GM06990 (cell line): ENCODE results near the gene CPNE5.

Source experiments
- DNase-seq: peaks from one replicate; pipeline ENCODE4 v3.0.0-alpha.2; 2011; ENCODE audit not compliant: insufficient read length; ENCODE audit errors: extremely low read depth
- H3K27me3 ChIP-seq: replicated peaks from 2 replicates; pipeline ENCODE4 v1.6.0; 2011; ENCODE audit warnings: low read length; ENCODE audit not compliant: control insufficient read depth, insufficient read depth
- H3K36me3 ChIP-seq: 2 replicates; pipeline ENCODE4 v1.5.1; 2011; ENCODE audit warnings: low read length; ENCODE audit not compliant: control insufficient read depth, insufficient read depth
- H3K4me3 ChIP-seq: replicated peaks from 2 replicates; pipeline ENCODE4 v1.5.1; 2011; ENCODE audit warnings: low read depth, mild to moderate bottlenecking, control low read depth, low read length
- TF ChIP-seq, protein P1 (sequence below): IDR thresholded peaks from 2 replicates; pipeline ENCODE4 v1.5.1; 2011; ENCODE audit warnings: low read length, control low read depth, mild to moderate bottlenecking, inconsistent platforms; ENCODE audit not compliant: insufficient read depth, poor library complexity, severe bottlenecking

Gene CPNE5

DNA sequence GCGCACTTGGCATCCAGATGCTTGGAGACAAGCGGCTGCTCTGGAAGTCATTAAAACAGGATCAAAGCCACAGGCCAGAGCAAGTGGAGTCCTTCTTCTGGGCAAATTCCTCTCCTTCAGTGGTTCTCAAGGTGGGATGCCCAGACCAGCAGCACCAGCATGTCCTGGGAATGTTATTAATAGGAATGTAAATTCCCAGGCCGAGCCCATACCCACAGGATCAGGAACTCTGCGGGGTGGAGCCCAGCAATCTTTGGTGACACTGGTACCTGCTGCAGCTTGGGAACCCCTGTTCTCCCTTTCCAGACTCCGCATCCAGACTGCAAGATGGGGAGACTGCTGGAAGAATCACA, 44.6 kb downstream of the CPNE5 start:
- no peak overlapping the region for H3K4me3 ChIP-seq
- H3K36me3 ChIP-seq: no peaks in the 10 kb centered on the region
- no peak for DNase-seq
- H3K27me3 ChIP-seq: no peaks in the 10 kb centered on the region; the same call in 1 of the 2 replicates
- TF ChIP-seq, protein P1, sequence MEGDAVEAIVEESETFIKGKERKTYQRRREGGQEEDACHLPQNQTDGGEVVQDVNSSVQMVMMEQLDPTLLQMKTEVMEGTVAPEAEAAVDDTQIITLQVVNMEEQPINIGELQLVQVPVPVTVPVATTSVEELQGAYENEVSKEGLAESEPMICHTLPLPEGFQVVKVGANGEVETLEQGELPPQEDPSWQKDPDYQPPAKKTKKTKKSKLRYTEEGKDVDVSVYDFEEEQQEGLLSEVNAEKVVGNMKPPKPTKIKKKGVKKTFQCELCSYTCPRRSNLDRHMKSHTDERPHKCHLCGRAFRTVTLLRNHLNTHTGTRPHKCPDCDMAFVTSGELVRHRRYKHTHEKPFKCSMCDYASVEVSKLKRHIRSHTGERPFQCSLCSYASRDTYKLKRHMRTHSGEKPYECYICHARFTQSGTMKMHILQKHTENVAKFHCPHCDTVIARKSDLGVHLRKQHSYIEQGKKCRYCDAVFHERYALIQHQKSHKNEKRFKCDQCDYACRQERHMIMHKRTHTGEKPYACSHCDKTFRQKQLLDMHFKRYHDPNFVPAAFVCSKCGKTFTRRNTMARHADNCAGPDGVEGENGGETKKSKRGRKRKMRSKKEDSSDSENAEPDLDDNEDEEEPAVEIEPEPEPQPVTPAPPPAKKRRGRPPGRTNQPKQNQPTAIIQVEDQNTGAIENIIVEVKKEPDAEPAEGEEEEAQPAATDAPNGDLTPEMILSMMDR: no peak

DNA sequence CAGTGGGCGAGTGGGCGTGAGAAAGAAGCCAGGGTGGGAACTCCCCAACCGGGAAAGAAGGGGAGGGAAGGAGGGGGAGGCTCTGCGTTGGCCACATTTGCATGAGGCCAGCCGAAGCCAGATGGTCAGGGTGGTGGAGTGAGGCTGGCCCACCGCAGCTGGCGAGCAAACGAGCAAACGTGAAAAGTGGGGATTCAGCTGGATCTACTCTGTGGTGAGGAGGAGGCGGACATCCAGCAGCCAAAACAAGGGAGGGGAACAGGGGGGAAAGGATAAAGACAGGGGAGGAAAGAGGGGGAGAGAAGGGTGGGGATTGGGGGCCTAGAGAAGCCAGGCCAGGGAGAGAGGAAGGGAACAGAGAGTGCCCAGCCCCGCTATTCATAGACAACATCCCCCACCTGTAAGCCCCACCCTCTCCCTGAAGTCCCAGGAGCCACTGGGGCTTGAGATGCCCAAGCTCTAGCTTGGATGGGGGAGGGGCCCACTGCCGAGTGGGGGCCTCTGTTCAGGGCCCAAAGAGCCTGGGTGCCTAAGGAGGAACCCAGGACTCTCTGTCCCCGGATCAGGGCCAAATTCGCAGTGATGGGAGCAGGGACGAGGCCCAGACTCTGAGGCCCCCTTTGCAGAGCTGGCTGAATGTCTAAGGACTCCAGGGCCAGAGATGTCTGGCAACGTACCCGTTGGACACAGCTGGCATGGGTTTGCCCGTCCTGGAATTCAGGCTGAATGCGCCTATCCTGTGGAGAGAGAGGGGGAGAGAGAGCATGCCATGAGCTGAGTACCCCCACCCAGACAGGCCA, 45.1 kb downstream of the CPNE5 start:
- H3K27me3 ChIP-seq: no peaks in the 10 kb centered on the region; the same call in 1 of the 2 replicates
- H3K4me3 ChIP-seq: no peak overlapping the region
- TF ChIP-seq, protein P1: no peak
- H3K36me3 ChIP-seq: no peaks in the 10 kb centered on the region
- no peak for DNase-seq

DNA sequence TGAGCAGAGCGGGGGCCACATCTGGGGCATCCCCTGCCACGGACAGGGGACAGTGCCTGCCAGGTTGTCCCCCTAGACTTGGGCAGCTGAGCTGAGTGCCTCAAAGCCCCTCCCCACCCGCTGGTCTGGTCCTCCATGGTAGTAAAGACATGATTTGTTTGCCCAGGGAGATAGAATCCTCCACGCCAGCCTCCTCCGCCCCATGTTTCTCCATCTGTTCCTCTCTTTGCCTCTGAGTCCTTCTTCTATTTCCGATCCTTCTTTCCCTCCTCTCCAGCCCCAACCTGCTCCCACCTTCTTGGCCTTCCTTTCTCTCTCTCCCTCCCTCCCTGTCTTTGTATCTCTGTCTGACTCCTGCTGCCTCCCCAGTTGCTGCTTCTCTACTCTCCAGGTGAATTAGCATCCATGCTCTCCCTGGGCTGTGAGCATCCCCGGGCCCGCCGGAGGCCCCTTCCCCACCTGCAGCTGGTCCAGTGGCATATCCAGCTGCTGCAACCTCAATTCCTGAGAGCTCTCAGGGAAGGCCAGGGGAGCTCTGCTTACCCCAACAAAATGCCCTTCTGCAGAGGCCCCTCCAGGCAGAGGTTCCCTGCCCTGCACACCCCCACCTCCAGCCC, 45.8 kb downstream of the CPNE5 start:
- Histone ChIP-seq H3K36me3 (no peaks in the 10 kb centered on the region), H3K27me3 (no peaks in the 10 kb centered on the region; the same call in 1 of the 2 replicates), H3K4me3 (no peak overlapping the region)
- DNase-seq: no peak
- TF ChIP-seq, protein P1: no peak

DNA sequence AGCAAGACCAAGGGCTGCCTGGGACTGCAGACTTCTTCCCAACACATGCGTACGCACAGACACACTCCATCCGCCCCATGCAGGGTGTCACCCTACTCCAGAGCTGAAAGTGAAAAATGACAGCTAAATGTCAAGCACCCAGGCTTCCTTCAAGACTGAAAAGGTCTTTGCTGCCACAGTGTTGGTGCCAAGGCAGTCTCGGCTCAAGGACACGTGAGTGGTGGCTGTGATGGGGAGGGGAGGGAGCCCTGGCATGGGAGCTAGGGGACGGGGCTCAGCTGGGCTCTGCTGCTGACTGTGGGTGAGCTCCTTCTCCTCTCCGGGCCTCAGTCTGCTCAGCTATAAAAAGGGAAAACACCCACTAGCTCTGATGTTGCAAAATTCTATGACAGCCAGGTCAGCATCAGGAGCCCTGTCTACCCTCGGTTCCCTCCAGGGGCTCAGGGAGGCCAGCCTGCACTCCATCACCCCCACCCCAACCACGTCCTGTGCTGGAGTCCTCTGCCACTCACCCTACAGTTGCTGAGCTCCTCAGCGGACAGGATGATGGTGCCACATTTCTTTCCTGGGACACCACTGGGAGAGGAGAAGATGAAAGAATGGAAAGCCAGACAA, 47.6 kb downstream of the CPNE5 start:
- no peak for DNase-seq
- no peaks in the 10 kb centered on the region for H3K36me3 ChIP-seq
- no peaks in the 10 kb centered on the region; the same call in 1 of the 2 replicates for H3K27me3 ChIP-seq
- H3K4me3 ChIP-seq: no peak overlapping the region
- TF ChIP-seq, protein P1: no peak

DNA sequence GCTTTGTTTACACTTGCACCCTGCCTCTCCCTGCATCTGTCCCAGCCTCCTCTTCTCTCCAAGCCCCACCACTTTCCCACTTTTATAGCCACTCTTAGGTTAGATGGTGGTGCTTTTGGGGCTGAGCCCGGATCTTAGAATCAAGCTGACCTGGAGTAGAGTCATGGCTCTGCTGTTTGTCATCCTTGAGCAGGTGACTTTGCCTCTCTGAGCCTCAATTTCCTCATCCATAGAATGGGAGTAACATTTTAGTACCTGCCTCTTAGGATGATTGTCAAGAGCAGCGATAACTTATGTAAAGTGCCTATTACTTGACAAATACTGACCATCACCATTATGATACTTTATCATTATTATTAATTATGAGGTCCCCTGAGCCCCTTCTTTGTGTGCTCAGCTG, 48.2 kb downstream of the CPNE5 start:
- DNase-seq: no peak
- Histone ChIP-seq H3K4me3 (no peak overlapping the region), H3K36me3 (no peaks in the 10 kb centered on the region), H3K27me3 (no peaks in the 10 kb centered on the region; the same call in 1 of the 2 replicates)
- TF ChIP-seq, protein P1: no peak
